ENCODE results near the gene RIT1. TPM values are rescaled to one million over a fixed set of nuclear protein-coding genes. Genes with fewer than 3 reads are reported as not detected.

The RIT1 gene
- total RNA-seq, 1 experiment from 2014 or later, result 12.8 TPM

DNA sequence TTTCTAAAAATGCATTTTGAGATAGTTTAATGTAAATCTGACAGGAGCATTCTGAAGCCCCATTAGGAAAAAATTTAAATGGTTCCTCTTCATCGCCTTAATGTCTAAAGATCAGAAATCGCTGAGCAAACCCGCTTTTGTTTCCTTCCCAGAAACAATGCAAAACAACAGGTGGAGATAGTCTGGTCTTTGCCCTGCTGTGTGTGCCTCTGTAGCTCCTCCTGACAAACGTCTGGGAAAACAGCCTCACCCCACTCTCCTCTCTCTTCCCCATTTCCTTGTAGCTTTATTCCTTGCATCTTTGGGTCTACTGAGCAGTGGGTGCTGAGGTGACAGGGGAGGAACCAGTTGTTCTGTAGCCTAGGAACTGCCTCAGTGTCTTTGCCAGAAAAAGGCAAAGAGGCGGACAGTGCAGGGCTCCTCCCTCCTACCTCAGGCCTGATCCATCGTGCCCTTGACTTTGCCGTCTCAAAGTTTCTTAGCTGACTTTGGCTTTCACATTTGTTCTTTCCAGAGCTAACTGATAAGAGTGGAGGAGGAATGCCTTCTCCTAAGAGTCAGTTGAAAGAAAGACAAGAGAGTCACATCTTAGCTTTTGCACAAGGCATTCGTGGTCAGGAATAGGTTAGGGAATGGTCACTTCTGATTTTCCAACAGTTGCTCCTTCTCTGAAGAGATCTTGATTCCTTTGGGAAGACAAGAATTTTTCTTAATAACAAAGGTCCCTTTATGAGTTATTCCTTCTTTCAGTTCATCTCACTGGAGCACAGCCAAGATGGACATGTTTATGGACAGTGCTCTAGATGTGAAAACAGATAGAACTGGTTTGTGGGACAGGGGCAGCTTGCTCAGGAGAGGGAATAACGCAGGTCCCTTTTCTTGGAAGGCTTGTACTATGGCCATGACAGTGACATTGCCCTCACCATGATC lies 26.9 kb downstream of the RIT1 start:
- Histone ChIP-seq H3K4me2 (ENCODE audit: low read depth, low read length, poor library complexity, severe bottlenecking) (no peak overlapping the region), H3K4me1 (ENCODE audit: low read length) (peaks cover 13% of the 10 kb centered on the region), H2AFZ (ENCODE audit: low read length) (no peak overlapping the region), H3K9ac (ENCODE audit: low read length) (no peak overlapping the region), H3K79me2 (ENCODE audit: low read length) (no peaks in the 10 kb centered on the region), H3K4me3 (ENCODE audit: low read length) (no peak overlapping the region), H3K36me3 (ENCODE audit: insufficient read depth, low read length) (no peaks in the 10 kb centered on the region; the same call in 1 of the 2 replicates), H3K27ac (ENCODE audit: low read length) (no peak overlapping the region), H4K20me1 (ENCODE audit: insufficient read depth, low read depth, low read length) (no peaks in the 10 kb centered on the region), H3K9me2 (replicated peaks; ENCODE audit: insufficient read depth, low read length) (no peaks in the 10 kb centered on the region), H3K27me3 (ENCODE audit: low read length) (no peaks in the 10 kb centered on the region), H3K9me3 (ENCODE audit: low read length) (no peaks in the 10 kb centered on the region)
- DNase-seq, result no peak

GRCh38 chr1:155882766-155883165 lies 28.4 kb downstream of the RIT1 start:
- H3K79me2 ChIP-seq (ENCODE audit: low read length), result no peaks in the 10 kb centered on the region
- no peaks in the 10 kb centered on the region; the same call in 1 of the 2 replicates for H3K36me3 ChIP-seq (ENCODE audit: insufficient read depth, low read length)
- no peaks in the 10 kb centered on the region for H4K20me1 ChIP-seq (ENCODE audit: insufficient read depth, low read depth, low read length)
- no peak for DNase-seq
- H3K27ac ChIP-seq (ENCODE audit: low read length), result peak overlapping the region; percentile 58; the same call in 1 of the 2 replicates
- H3K4me3 ChIP-seq (ENCODE audit: low read length), result no peak overlapping the region
- H3K27me3 ChIP-seq (ENCODE audit: low read length), result no peaks in the 10 kb centered on the region
- no peak overlapping the region for H2AFZ ChIP-seq (ENCODE audit: low read length)
- H3K9me2 ChIP-seq (replicated peaks; ENCODE audit: insufficient read depth, low read length), result no peaks in the 10 kb centered on the region
- H3K4me2 ChIP-seq (ENCODE audit: low read depth, low read length, poor library complexity, severe bottlenecking), result no peak overlapping the region
- H3K9ac ChIP-seq (ENCODE audit: low read length), result no peak overlapping the region
- H3K4me1 ChIP-seq (ENCODE audit: low read length), result peaks cover 13% of the 10 kb centered on the region
- no peaks in the 10 kb centered on the region for H3K9me3 ChIP-seq (ENCODE audit: low read length)

DNA sequence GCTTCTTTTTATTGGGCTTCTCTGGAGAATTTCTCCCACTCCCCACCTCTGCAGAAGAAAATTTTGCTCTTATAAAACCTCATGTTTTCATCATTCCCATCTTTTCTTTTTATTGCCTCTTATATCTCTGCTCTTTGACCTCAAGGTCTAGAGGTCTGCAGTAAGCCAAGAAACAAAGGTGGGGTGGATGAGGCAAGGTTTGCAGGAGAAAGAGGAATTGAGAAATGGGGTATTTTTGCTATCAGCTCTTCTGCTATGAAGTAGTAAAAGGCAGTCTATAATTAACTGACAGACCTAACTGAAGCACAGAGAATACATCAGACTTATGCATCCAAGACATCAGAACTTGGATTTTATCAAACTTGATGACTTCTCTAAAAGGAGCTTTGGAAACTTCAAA lies 28.9 kb downstream of the RIT1 start:
- DNase-seq, result no peak
- no peak overlapping the region for H3K4me2 ChIP-seq (ENCODE audit: low read depth, low read length, poor library complexity, severe bottlenecking)

GRCh38 chr1:155880950-155881349 lies 30.2 kb downstream of the RIT1 start:
- DNase-seq, result no peak
- Histone ChIP-seq H3K27me3 (ENCODE audit: low read length) (no peaks in the 10 kb centered on the region), H4K20me1 (ENCODE audit: insufficient read depth, low read depth, low read length) (no peaks in the 10 kb centered on the region), H2AFZ (ENCODE audit: low read length) (no peak overlapping the region), H3K4me2 (ENCODE audit: low read depth, low read length, poor library complexity, severe bottlenecking) (no peak overlapping the region), H3K4me3 (ENCODE audit: low read length) (no peak overlapping the region), H3K36me3 (ENCODE audit: insufficient read depth, low read length) (no peaks in the 10 kb centered on the region; the same call in 1 of the 2 replicates), H3K9me2 (replicated peaks; ENCODE audit: insufficient read depth, low read length) (no peaks in the 10 kb centered on the region), H3K27ac (ENCODE audit: low read length) (no peak overlapping the region), H3K9ac (ENCODE audit: low read length) (no peak overlapping the region), H3K9me3 (ENCODE audit: low read length) (no peaks in the 10 kb centered on the region), H3K79me2 (ENCODE audit: low read length) (no peaks in the 10 kb centered on the region), H3K4me1 (ENCODE audit: low read length) (peaks cover 13% of the 10 kb centered on the region)

More for the DNA sequence above, 28.9 kb downstream of the RIT1 start:
- H3K9me3 ChIP-seq (ENCODE audit: low read length), result no peaks in the 10 kb centered on the region
- H3K4me3 ChIP-seq (ENCODE audit: low read length), result no peak overlapping the region
- no peak overlapping the region for H2AFZ ChIP-seq (ENCODE audit: low read length)
- no peaks in the 10 kb centered on the region for H4K20me1 ChIP-seq (ENCODE audit: insufficient read depth, low read depth, low read length)
- H3K79me2 ChIP-seq (ENCODE audit: low read length), result no peaks in the 10 kb centered on the region
- no peaks in the 10 kb centered on the region for H3K27me3 ChIP-seq (ENCODE audit: low read length)
- H3K9ac ChIP-seq (ENCODE audit: low read length), result no peak overlapping the region
- no peaks in the 10 kb centered on the region; the same call in 1 of the 2 replicates for H3K36me3 ChIP-seq (ENCODE audit: insufficient read depth, low read length)
- H3K4me1 ChIP-seq (ENCODE audit: low read length), result peaks cover 13% of the 10 kb centered on the region
- peak overlapping the region; percentile 58 for H3K27ac ChIP-seq (ENCODE audit: low read length)
- H3K9me2 ChIP-seq (replicated peaks; ENCODE audit: insufficient read depth, low read length), result no peaks in the 10 kb centered on the region

- H4K20me1 ChIP-seq (ENCODE audit: insufficient read depth, low read depth, low read length), result no peaks in the 10 kb centered on the region
- H3K9ac ChIP-seq (ENCODE audit: low read length), result no peak overlapping the region
- no peak overlapping the region for H3K27ac ChIP-seq (ENCODE audit: low read length)
- H3K4me2 ChIP-seq (ENCODE audit: low read depth, low read length, poor library complexity, severe bottlenecking), result no peak overlapping the region
- no peaks in the 10 kb centered on the region for H3K79me2 ChIP-seq (ENCODE audit: low read length)
- DNase-seq, result no peak
- peaks cover 13% of the 10 kb centered on the region for H3K4me1 ChIP-seq (ENCODE audit: low read length)
- no peaks in the 10 kb centered on the region for H3K9me3 ChIP-seq (ENCODE audit: low read length)
- no peak overlapping the region for H3K4me3 ChIP-seq (ENCODE audit: low read length)
- H3K27me3 ChIP-seq (ENCODE audit: low read length), result no peaks in the 10 kb centered on the region
- no peaks in the 10 kb centered on the region; the same call in 1 of the 2 replicates for H3K36me3 ChIP-seq (ENCODE audit: insufficient read depth, low read length)
- no peaks in the 10 kb centered on the region for H3K9me2 ChIP-seq (replicated peaks; ENCODE audit: insufficient read depth, low read length)
- no peak overlapping the region for H2AFZ ChIP-seq (ENCODE audit: low read length)
These were observed 30.9 kb downstream of the RIT1 start for GRCh38 chr1:155880251-155880650.

- no peak overlapping the region for H3K4me3 ChIP-seq (ENCODE audit: low read length)
- DNase-seq, result no peak
- no peaks in the 10 kb centered on the region for H3K27me3 ChIP-seq (ENCODE audit: low read length)
- H3K9ac ChIP-seq (ENCODE audit: low read length), result no peak overlapping the region
- no peak overlapping the region for H2AFZ ChIP-seq (ENCODE audit: low read length)
- H3K9me3 ChIP-seq (ENCODE audit: low read length), result no peaks in the 10 kb centered on the region
- no peak overlapping the region for H3K27ac ChIP-seq (ENCODE audit: low read length)
- no peaks in the 10 kb centered on the region; the same call in 1 of the 2 replicates for H3K79me2 ChIP-seq (ENCODE audit: low read length)
- no peaks in the 10 kb centered on the region; the same call in 1 of the 2 replicates for H3K36me3 ChIP-seq (ENCODE audit: insufficient read depth, low read length)
- H3K4me2 ChIP-seq (ENCODE audit: low read depth, low read length, poor library complexity, severe bottlenecking), result no peak overlapping the region
- H3K9me2 ChIP-seq (replicated peaks; ENCODE audit: insufficient read depth, low read length), result no peaks in the 10 kb centered on the region
- no peaks in the 10 kb centered on the region for H4K20me1 ChIP-seq (ENCODE audit: insufficient read depth, low read depth, low read length)
- peaks cover 8% of the 10 kb centered on the region for H3K4me1 ChIP-seq (ENCODE audit: low read length)
These were observed 33.2 kb downstream of the RIT1 start for GRCh38 chr1:155877945-155878344.

GRCh38 chr1:155873860-155874259 lies 37.3 kb downstream of the RIT1 start:
- Histone ChIP-seq H3K27ac (ENCODE audit: low read length) (no peak overlapping the region), H3K9ac (ENCODE audit: low read length) (no peak overlapping the region), H2AFZ (ENCODE audit: low read length) (no peak overlapping the region), H3K79me2 (ENCODE audit: low read length) (peaks cover 14% of the 10 kb centered on the region; the same call in 1 of the 2 replicates), H3K4me2 (ENCODE audit: low read depth, low read length, poor library complexity, severe bottlenecking) (no peak overlapping the region), H3K27me3 (ENCODE audit: low read length) (no peaks in the 10 kb centered on the region), H3K4me1 (ENCODE audit: low read length) (no peaks in the 10 kb centered on the region), H3K36me3 (ENCODE audit: insufficient read depth, low read length) (no peaks in the 10 kb centered on the region), H3K9me3 (ENCODE audit: low read length) (no peaks in the 10 kb centered on the region), H3K9me2 (replicated peaks; ENCODE audit: insufficient read depth, low read length) (no peaks in the 10 kb centered on the region), H4K20me1 (ENCODE audit: insufficient read depth, low read depth, low read length) (no peaks in the 10 kb centered on the region), H3K4me3 (ENCODE audit: low read length) (no peak overlapping the region)
- DNase-seq, result no peak

DNA sequence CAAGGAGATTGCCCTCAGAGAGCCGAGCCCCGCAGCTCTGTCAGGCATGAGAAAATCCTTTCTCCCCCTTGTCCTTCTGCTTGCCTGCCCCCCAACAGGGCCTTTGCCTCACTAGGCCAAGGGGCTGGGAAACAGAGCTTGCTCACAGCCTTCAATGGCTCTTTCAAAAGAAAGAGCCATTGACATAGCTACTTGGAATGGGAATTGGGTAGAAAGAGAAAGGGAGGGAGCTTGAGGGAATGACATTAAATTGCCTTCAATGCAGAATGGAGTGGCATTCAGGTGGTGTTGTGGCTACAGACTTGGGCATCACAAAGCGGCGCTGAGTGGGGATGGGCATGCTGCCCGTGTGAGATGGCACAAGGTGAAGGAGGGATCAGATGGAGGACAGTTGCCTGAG lies 38.6 kb downstream of the RIT1 start:
- Histone ChIP-seq H3K4me1 (ENCODE audit: low read length) (no peaks in the 10 kb centered on the region), H3K4me3 (ENCODE audit: low read length) (no peak overlapping the region), H3K9ac (ENCODE audit: low read length) (no peak overlapping the region), H3K4me2 (ENCODE audit: low read depth, low read length, poor library complexity, severe bottlenecking) (no peak overlapping the region), H2AFZ (ENCODE audit: low read length) (no peak overlapping the region), H3K9me2 (replicated peaks; ENCODE audit: insufficient read depth, low read length) (no peaks in the 10 kb centered on the region), H3K27ac (ENCODE audit: low read length) (no peak overlapping the region), H3K9me3 (ENCODE audit: low read length) (no peaks in the 10 kb centered on the region), H4K20me1 (ENCODE audit: insufficient read depth, low read depth, low read length) (no peaks in the 10 kb centered on the region), H3K36me3 (ENCODE audit: insufficient read depth, low read length) (no peaks in the 10 kb centered on the region), H3K27me3 (ENCODE audit: low read length) (no peaks in the 10 kb centered on the region), H3K79me2 (ENCODE audit: low read length) (peaks cover 27% of the 10 kb centered on the region)
- no peak for DNase-seq
